Activated CD4-positive, CD25-positive, alpha-beta regulatory T cell treated with anti-CD3 and anti-CD28 coated beads, Interleukin-2, amount 50 U/mL, for 16 hours (primary cell): Measurements from ENCODE around the gene HOXB2.

Source experiments
- DNase-seq: peaks from one replicate; pipeline ENCODE4 v3.0.0-alpha.2; 2020; ENCODE audit warnings: low read depth, low spot score

HOXB2 gene

GRCh38 chr17:48578616-48579470 is 33.9 kb upstream of the HOXB2 start:
- DNase-seq: no peak

DNA sequence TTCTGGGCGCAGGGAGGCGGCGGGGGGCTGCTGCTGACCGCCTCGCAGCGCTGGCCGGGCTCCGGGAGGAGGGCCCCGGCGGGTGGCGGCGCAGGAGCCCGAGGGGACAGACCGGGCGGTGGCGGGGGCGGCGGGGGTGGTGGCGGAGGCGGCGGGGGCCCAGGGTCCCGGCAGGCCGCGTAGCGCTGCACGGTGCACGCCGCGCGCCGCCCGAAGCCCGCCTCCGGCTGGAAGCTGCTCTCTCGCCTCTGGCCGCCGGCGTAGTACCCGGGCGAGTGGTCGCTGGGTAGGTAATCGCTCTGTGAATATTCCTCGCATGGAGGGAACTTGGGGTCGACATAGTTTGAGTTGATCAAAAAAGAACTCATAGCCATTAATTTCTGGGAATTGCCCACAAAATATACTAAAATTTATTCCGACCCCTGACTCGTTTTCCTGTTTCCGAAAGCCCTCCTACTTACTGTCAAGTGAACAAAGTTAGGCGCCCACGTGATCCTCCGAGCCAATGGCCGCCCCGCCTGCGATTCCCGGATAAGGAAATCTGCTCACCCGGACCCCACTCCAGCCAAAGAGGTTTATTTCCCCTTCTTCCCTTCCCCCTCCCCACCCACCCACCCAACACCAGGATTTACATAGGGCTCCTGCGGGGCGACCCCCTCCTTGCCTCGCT is 33.2 kb upstream of the HOXB2 start, which contains the start of gene HOXB4:
Gene HOXB4, minus strand, starts transcription at position 405 of the 670 bp plus-strand sequence. Its CDS starts 31 bp downstream, at position 374.
- peak; percentile 29 for DNase-seq

DNA sequence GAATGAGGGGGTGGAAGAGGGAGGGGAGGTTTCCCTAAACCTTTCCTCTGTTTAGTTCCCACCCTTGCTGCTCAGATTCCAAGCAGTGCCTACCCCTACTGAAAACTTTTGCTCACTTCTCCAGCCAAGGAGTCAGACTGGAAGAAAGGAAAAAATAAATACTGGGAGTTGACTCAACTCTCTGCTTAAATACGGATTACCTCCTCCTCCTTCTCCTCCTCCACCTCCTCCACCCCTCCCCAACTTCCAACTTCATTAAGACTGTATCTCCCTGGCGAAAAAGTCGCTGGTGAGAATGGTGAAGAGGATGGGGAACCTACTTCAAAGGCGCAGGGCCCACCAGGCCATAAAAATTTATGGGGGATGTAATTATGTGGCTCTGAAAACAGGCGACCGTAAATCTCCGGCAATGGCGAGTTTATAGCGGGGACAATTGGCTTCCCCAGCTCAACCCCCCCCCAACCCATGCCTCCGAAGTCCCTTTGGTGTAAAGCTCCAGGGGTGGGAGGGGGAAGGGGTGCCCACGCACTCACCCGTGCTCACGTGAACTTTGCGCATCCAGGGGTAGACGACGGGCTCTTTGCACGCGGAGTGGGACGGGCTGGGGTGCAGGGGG is 32.5 kb upstream of the HOXB2 start:
- DNase-seq: no peak

DNA sequence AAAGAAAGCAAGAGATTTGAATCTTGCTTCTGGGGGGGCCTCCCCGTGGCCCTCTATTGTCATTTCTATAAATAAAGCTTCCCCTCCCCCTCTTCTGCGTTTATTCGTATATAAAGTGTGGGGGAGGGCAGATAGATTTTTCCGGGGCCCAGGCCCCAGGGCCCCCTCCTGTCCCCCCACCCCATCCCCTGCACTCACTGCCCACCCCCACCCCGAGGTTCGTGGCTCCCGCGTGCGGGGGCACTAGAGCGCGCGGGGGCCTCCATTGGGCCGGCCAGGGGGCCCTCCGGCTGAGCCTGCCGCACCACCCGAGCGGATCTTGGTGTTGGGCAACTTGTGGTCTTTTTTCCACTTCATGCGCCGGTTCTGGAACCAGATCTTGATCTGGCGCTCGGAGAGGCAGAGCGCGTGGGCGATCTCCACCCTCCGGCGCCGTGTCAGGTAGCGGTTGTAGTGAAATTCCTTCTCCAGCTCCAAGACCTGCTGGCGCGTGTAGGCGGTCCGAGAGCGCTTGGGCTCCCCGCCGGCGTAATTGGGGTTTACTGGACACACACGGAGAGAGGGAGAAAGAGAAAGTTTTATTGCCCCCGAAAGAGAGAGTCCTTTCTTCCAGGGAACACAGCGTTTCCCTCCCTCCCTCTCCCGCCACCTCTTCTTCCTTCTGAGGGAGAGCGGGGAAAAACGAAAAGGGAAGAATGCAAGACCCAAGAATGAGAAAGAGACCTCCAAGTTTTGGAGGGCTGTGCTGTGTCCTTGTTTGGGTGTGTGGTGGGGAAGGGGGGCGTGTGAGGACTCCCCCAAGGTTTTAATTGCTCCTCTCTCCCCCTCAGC is 31.8 kb upstream of the HOXB2 start:
- DNase-seq: no peak

GRCh38 chr17:48575673-48576478 is 31.0 kb upstream of the HOXB2 start:
- no peak for DNase-seq

GRCh38 chr17:48575066-48575582 is 30.2 kb upstream of the HOXB2 start:
- no peak for DNase-seq

GRCh38 chr17:48574505-48575065 is 29.7 kb upstream of the HOXB2 start:
- no peak for DNase-seq

DNA sequence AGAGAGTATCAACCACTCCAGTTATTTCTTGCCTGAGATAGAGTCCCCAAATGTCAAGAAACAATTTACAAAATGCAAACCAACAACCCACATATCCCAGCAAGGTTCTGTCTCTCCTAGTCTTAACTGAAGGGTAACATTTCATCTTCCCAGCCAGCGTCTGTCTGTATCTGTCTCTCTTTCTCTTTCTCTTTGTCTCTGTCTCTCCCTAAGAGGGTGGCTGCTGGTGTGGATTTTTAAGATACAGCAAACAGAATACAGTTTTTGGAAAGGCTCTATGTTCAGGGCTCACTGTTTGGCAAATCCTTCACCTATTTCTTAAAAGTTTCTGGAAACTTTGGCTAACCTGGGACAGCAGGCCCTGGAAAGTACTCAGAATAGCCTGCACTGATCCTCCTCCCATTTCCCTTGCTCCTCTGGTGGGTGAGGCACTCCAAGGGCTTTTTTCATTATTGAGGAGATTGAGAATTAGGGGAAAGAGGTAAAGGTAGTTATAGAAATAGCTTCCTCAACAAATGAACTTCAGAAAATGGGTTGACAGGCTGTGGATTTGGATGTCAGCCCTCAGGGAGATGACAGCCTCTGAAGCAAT is 27.0 kb upstream of the HOXB2 start:
- DNase-seq: no peak

- no peak for DNase-seq
Observed at GRCh38 chr17:48571024-48571818, 26.3 kb upstream of the HOXB2 start.

GRCh38 chr17:48570325-48571023 is 25.6 kb upstream of the HOXB2 start:
- DNase-seq: no peak

- no peak for DNase-seq
Observed at GRCh38 chr17:48569674-48570324, 24.9 kb upstream of the HOXB2 start.

DNA sequence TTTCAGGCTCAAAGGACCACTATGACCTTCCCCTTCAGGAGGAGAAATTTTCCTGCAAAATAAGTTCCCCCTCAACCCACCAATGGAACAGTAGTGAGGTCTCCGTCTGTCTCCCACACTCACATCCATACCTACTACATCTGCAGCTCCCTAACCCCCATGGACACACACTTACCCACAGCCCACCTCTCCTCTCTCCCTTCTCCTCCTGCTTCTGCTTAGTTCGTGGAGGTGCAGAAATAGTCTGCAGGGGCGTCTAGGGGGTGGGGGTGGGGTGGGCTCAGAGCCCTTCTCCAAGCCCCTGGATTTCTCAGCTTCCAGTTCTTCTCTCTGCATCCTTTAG is 24.3 kb upstream of the HOXB2 start:
- DNase-seq: no peak

- DNase-seq: no peak
Observed at GRCh38 chr17:48568499-48569239, 23.8 kb upstream of the HOXB2 start.

GRCh38 chr17:48567646-48568354 is 22.9 kb upstream of the HOXB2 start:
- no peak for DNase-seq

DNA sequence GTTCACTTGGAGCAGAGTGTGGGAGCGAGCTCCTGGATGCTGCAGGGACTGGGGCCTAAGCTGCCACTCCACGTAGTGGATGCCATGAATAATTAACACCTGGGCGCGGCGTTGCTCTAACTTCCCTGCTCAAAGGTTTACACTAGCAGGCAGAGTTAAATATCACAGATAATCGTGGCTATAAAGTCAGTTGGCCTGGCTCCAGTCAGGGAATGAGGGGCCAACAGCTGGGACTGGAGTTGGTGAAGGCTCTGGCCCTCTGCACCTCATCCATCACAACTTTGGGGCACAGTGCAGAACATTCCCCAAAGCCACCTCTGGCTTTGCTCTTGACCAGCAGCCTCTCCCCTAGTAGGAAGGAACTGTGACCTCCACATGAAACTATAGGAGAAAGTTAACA is 22.3 kb upstream of the HOXB2 start:
- DNase-seq: no peak

- DNase-seq: no peak
Observed at GRCh38 chr17:48566717-48567116, 21.8 kb upstream of the HOXB2 start.
